GM03348 (cell line): ENCODE measurements around the gene LRRC49.
"Not testable (repeated sequence)": the region's sequence is repeated elsewhere in the genome, so short reads cannot be mapped to it uniquely, and the experiment has no call there.

Source experiments
- DNase-seq: peaks from one replicate; pipeline ENCODE4 v3.0.0; 2012; ENCODE audit warnings: low spot score

LRRC49 gene

GRCh38 chr15:70995383-70995970, 102.9 kb downstream of the LRRC49 start:
- no peak for DNase-seq

DNA sequence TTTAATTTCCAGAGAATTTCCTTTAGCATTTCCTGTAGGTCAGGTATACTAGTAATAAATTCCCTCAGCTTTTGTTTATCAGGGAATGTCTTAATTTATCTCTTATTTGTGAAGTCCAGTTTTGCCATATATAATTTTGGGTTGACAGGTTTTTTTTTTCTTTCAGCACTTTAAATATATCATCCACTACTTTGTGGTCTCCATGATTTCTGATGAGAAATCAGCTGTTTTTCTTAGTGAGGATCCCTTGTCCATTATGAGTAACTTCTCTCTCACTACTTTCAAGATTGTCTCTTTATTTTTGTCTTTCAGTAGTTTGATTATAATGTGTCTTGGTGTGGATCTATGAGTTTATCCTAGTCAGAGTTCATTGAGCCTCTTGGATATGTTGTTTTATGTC, 105.7 kb downstream of the LRRC49 start:
- no peak for DNase-seq

- no peak for DNase-seq
Observed at GRCh38 chr15:71002316-71002715, 109.7 kb downstream of the LRRC49 start.

- DNase-seq: peak; percentile 51
Observed at GRCh38 chr15:71003319-71003718, 110.7 kb downstream of the LRRC49 start.

DNA sequence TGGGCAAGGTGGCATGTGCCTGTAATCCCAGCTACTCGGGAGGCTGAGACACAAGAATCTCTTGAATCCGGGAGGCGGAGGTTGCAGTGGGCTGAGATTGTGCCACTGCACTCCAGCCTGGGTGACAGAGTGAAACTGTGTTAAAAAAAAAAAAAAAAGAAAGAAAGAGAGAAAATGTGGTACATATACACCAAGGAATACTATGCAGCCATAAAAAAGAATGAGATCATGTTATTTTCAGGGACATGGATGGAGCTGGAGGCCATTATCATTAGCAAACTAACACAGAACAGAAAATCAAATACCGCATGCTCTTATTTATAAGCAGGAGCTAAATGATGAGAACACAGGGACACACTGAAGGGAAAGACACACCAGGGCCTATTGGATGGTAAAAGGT, 111.9 kb downstream of the LRRC49 start:
- not testable (repeated sequence) for DNase-seq

DNA sequence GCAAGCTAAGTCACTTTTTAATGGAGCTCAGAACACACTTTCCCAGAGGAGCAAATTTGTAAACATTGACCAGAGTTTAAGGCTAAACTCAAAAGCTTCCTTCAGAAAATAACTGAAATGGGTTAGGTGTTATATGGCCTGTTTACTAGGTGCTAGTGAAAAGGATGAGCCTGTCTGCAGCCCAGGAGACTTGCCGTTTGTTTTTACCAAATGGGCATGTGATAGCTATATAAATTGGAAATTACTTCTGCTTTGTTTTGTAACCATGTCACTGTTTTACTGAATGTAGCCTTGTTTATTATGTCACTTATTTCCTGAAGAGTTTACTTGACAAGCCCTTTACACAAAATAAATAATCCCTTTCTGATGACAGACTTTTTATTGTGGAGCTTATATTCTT, 113.3 kb downstream of the LRRC49 start:
- DNase-seq: no peak

GRCh38 chr15:71008250-71008870, 115.7 kb downstream of the LRRC49 start:
- DNase-seq: no peak

- DNase-seq: no peak
Observed at GRCh38 chr15:71010472-71010871, 117.8 kb downstream of the LRRC49 start.

- DNase-seq: no peak
Observed at GRCh38 chr15:71010997-71011396, 118.4 kb downstream of the LRRC49 start.

- DNase-seq: peak; percentile 68
Observed at GRCh38 chr15:71011503-71012155, 119.0 kb downstream of the LRRC49 start.

DNA sequence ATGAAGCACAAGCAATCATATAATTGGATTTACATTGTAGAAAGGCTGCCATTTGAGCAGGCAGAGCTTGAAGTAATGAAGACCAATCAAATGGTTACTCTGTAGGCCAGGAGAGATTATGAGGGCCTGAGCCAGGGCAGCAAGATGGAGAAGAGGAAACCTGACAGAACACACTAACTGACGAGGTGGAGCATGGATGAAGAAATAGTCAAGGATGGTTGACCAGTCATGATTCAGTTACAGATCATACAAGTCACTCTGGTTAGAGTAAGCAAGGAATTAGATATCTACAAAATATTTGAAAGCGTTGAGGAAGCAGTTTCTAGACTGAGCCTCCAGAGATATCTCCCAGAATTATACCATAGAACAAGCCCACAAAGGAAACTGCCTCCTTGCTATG, 120.8 kb downstream of the LRRC49 start:
- no peak for DNase-seq

DNA sequence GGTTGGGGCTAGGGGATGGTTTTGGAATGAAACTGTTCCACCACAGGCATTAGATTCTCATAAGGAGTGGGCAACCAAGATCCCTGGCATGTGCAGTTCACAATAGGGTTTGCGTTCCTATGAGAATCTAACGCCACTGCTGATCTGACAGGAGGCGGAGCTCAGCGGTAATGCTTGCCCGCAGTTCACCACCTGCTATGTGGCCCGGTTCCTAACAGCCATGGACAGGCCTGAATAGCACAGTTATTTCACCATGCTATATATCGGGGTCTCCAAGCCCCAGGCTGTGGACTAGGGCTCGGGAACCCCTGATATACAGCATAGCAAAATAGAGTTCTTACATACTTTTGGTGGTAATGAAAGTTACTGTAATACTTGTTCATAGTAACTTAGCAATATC, 122.7 kb downstream of the LRRC49 start:
- no peak for DNase-seq

GRCh38 chr15:71031232-71031631, 138.6 kb downstream of the LRRC49 start:
- not testable (repeated sequence) for DNase-seq

- DNase-seq: not testable (repeated sequence)
Observed at GRCh38 chr15:71035478-71035877, 142.9 kb downstream of the LRRC49 start.

DNA sequence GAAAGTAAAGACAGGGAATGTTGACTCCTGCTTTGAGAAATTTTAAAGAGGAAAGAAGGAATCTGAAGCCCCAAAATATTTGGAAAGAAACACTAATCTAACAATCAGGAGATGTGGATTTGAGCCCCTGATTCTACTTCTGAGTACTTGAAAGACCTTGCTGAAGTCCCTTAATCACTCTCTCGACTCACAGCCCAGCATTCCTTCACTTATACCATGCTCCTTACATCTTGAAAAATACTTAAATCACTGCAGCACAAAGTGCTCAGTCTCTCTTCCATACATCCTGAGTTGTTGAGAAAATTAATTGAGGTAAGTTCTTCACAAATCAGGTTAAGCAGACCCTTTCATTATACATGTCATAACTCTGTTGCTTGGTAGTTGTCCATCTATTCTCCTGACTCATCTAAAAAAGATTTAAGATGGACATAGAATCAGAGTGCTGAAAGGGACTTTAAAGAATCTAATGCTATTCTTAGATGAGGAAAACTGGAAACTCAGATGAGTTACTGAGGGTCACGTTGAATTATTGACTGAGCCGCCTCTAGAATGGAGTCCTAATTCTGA, 149.8 kb downstream of the LRRC49 start:
- no peak for DNase-seq

DNA sequence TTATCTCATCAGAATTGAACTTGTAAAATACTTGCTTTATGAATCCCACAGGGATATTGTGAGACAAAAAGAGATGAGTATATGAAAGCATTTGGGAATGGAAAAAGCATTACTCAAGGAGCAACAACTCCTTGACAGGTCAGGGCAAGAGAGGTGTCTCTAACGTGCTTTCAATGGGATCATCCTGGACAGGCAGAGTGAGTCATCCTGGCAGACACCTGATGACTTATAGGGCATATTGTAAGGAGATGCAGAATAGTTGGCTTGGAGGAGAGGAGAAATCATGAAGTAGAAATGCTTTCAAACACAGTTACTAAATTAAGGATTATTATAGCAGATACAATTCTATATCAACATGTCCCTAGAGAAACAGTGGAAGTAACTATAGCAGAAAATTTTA, 150.7 kb downstream of the LRRC49 start:
- no peak for DNase-seq

DNA sequence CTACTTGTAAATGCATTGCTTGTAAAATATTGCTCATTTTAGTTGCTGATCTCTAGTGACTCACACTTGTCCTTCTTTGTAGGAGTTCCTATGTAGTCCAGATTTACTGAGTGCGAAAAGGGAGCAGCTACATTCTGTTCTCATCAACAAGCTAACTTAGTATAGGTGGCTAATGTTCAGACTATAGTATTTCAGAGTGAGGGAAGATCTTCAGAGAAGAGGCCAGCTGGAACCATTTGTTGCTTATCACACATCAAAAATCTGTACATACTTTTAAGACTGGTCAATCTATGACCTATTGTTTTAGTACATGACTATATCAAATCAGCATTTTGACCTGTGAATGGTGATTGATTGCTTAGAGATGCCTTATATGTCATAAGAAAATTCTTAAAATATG, 151.4 kb downstream of the LRRC49 start:
- DNase-seq: peak; percentile 41

DNA sequence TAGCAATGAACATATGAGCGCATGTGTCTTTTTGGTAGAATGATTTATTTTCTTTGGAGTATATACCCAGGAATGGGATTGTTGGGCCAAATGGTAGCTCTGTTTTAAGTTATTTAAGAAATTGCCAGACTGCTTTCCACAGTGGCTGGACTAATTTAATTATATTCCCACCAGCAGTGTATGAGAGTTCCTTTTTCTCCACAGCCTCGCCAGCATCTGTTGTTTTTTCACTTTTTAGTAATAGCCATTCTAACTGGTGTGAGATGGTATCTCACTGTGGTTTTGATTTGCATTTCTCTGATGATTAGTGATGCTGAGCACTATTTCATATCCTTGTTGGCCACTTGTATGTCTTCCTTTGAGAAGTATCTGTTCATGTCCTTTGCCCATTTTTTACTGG, 153.5 kb downstream of the LRRC49 start:
- DNase-seq: not testable (repeated sequence)

GRCh38 chr15:71048913-71049675, 156.5 kb downstream of the LRRC49 start:
- peak; percentile 76 for DNase-seq

- no peak for DNase-seq
Observed at GRCh38 chr15:71049706-71050422, 157.2 kb downstream of the LRRC49 start.

DNA sequence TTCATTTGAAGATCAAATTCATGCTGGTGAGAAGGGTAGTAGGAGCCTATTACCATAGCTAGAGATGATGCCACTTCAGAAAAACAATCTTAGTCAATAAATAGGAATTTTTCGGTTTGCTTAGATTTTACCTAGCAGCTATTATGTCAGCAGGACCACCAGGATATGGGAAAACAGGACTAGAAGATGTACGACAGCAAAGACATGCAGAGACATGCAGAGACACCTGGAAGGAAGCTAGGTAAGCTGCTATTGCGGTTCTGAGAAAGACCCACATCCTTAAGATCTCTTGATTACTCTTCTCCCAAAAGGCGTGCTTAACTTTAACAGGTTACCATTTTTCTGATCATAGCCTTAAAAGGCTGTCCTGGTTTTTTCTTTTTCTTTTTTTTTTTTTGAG, 157.8 kb downstream of the LRRC49 start:
- DNase-seq: no peak

DNA sequence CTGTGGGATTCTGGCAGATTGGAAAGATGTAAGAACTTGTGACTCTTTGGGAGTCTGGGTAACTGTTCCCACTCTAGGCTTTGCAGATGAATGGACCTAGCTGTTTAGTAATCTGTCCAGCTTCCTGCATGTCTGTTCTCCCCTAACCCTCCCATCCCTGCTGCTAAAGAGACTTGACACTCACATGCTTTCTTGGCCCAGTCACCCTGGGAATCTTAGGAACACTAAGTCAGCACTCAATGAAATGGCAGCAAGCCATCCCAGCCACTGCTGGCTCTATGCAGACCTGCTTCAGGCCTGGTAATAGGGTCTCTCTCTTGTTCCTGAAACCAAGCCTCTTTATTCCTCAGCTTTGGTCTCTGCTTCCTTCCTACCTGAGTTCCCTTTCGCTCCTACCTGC, 158.9 kb downstream of the LRRC49 start:
- peak; percentile 29 for DNase-seq
